Keratinocyte (primary cell): ENCODE data around the gene TOP2A. TPM values are rescaled to one million over a fixed set of nuclear protein-coding genes. Genes with fewer than 3 reads are reported as not detected.
A peak's percentile ranks its signal among the peaks of the same experiment; 100 is the strongest.

ENCODE experiments used
- DNase-seq: peaks from one replicate; pipeline ENCODE4 v3.0.0-alpha.2; 2011; ENCODE audit warnings: low read depth, missing footprints, low spot score
- FAIRE-seq: peaks from 2 replicates; lab custom pipeline; 2011; peaks lifted over from hg19 to GRCh38; lab: Jason Lieb, UNC
- H2AFZ ChIP-seq: 2 replicates; pipeline ENCODE4 v1.6.0; 2012; ENCODE audit warnings: low read length, control low read depth, inconsistent platforms; ENCODE audit not compliant: control insufficient read depth
- H3K27ac ChIP-seq: 2 replicates; pipeline ENCODE4 v1.5.1; 2011; ENCODE audit warnings: low read length; ENCODE audit not compliant: control insufficient read depth, insufficient read depth
- H3K27me3 ChIP-seq: 3 replicates; pipeline ENCODE4 v1.6.0; 2011; ENCODE audit warnings: low read length; ENCODE audit not compliant: control insufficient read depth, insufficient read depth; ENCODE audit errors: extremely low read depth
- H3K36me3 ChIP-seq, 2 experiments: 2 replicates in 1 of 2; 3 replicates in 1 of 2; pipeline ENCODE4 v1.5.1; 2011; ENCODE audit warnings: low read length in 2 of 2, mild to moderate bottlenecking in 1 of 2; ENCODE audit not compliant: control insufficient read depth in 2 of 2, insufficient read depth in 2 of 2; ENCODE audit errors: extremely low read depth in 1 of 2
- H3K4me1 ChIP-seq: 3 replicates; pipeline ENCODE4 v1.5.1; 2011; ENCODE audit warnings: low read length; ENCODE audit not compliant: control insufficient read depth, insufficient read depth; ENCODE audit errors: extremely low read depth
- H3K4me2 ChIP-seq: 3 replicates; pipeline ENCODE4 v1.6.0; 2011; ENCODE audit warnings: low read depth, low read length; ENCODE audit not compliant: control insufficient read depth, insufficient read depth; ENCODE audit errors: extremely low read depth
- H3K4me3 ChIP-seq, 3 experiments: fragments of 200-600 bp in 1 of 3; sonication (generic) in 1 of 3; 2 replicates in 2 of 3; 3 replicates in 1 of 3; pipeline ENCODE4 v1.5.1; 2011 to 2016; ENCODE audit warnings: low read length in 3 of 3, mild to moderate bottlenecking in 3 of 3, control low read depth in 2 of 3, inconsistent platforms in 1 of 3, low read depth in 1 of 3, mixed read lengths in 1 of 3, mixed run types in 1 of 3, moderate library complexity in 1 of 3; ENCODE audit not compliant: control insufficient read depth in 2 of 3, insufficient read depth in 2 of 3; ENCODE audit errors: extremely low read depth in 1 of 3
- H3K79me2 ChIP-seq: 2 replicates; pipeline ENCODE4 v1.6.0; 2012; ENCODE audit warnings: low read length; ENCODE audit not compliant: control insufficient read depth, insufficient read depth
- H3K9ac ChIP-seq: 3 replicates; pipeline ENCODE4 v1.6.0; 2011; ENCODE audit warnings: low read length; ENCODE audit not compliant: control insufficient read depth, insufficient read depth; ENCODE audit errors: extremely low read depth
- H3K9me1 ChIP-seq: 3 replicates; pipeline ENCODE4 v1.6.0; 2011; ENCODE audit warnings: low read length; ENCODE audit not compliant: control insufficient read depth, insufficient read depth; ENCODE audit errors: extremely low read depth
- H3K9me3 ChIP-seq: 2 replicates; pipeline ENCODE4 v1.5.1; 2012; ENCODE audit warnings: low read depth, low read length; ENCODE audit not compliant: control insufficient read depth
- H4K20me1 ChIP-seq: 3 replicates; pipeline ENCODE4 v1.6.0; 2011; ENCODE audit warnings: low read length; ENCODE audit not compliant: control insufficient read depth, insufficient read depth; ENCODE audit errors: extremely low read depth
- EZH2 ChIP-seq: IDR thresholded peaks from one replicate; pipeline ENCODE4 v1.6.1; 2012; ENCODE audit warnings: inconsistent platforms, mild to moderate bottlenecking, low read length, moderate library complexity
- dilution Hi-C: fragments of 300-500 bp; cut with MboI; formaldehyde crosslinking; loops from one replicate; pipeline ENCODE4 v1.7.0; 2020; ENCODE audit warnings: low sequenced_read_pairs; ENCODE audit not compliant: extremely low pct_ligation_motif_present
- polyA plus RNA-seq, 5 experiments: library from polyadenylated mRNA; depleted of rRNA in 3 of 5; stranded (reverse) in 3 of 5; stranded (forward) in 1 of 5; unstranded in 1 of 5; fragments of >200 nt; gene quantifications; 1 replicate in 1 of 5; 2 replicates in 3 of 5; 3 replicates in 1 of 5; pipeline versions ENCODE4 v1.2.1 to v1.2.3, GENCODE V29; 2011 to 2012; ENCODE audit warnings: missing spikeins in 2 of 5, low read depth in 1 of 5, low replicate concordance in 1 of 5
- TF ChIP-seq, protein P1 (sequence below), 3 experiments: IDR thresholded peaks in 1 of 3; conservative IDR thresholded peaks in 1 of 3; optimal IDR thresholded peaks in 1 of 3; 2 replicates in 2 of 3; 3 replicates in 1 of 3; pipeline versions ENCODE3 to v1.5.1; 2011; ENCODE audit warnings: low read length in 3 of 3, mild to moderate bottlenecking in 3 of 3, moderate library complexity in 2 of 3, control low read depth in 1 of 3, inconsistent platforms in 1 of 3; ENCODE audit not compliant: insufficient read depth in 2 of 3; ENCODE audit errors: extremely low read depth in 1 of 3

TOP2A gene
- polyA plus RNA-seq, 1 donor (not counting 4 experiments of a cell fraction or from before 2014, with no cell fraction given): 45.0 TPM

DNA sequence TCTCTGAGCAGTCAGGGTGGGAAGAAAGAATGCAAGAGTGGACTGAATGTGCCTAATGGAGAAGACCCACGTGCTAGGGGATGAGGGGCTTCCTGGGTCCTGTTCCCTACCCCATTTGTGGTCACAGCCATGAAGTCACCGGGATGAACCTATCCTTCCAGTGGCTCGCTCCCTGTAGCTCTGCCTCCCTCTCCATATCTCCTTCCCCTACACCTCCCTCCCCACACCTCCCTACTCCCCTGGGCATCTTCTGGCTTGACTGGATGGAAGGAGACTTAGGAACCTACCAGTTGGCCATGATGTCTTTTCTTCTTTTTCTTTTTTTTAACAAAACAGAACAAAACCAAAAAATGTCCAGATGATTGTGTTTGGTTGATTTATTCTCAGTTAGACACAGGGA lies 39.7 kb upstream of the TOP2A start:
- no peak overlapping the region for H3K27ac ChIP-seq
- no peak overlapping the region for H3K4me3 ChIP-seq
- peaks cover 7% of the 10 kb centered on the region for H3K27me3 ChIP-seq
- H3K9me3 ChIP-seq: no peaks in the 10 kb centered on the region
- H3K9ac ChIP-seq: no peak overlapping the region
- TF ChIP-seq, protein P1, sequence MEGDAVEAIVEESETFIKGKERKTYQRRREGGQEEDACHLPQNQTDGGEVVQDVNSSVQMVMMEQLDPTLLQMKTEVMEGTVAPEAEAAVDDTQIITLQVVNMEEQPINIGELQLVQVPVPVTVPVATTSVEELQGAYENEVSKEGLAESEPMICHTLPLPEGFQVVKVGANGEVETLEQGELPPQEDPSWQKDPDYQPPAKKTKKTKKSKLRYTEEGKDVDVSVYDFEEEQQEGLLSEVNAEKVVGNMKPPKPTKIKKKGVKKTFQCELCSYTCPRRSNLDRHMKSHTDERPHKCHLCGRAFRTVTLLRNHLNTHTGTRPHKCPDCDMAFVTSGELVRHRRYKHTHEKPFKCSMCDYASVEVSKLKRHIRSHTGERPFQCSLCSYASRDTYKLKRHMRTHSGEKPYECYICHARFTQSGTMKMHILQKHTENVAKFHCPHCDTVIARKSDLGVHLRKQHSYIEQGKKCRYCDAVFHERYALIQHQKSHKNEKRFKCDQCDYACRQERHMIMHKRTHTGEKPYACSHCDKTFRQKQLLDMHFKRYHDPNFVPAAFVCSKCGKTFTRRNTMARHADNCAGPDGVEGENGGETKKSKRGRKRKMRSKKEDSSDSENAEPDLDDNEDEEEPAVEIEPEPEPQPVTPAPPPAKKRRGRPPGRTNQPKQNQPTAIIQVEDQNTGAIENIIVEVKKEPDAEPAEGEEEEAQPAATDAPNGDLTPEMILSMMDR (optimal IDR thresholded peaks at IDR 0.05 in 1 of 3, IDR thresholded peaks at IDR 0.05 in 1 of 3, conservative IDR thresholded peaks at IDR 0.05 in 1 of 3; ENCODE audit: extremely low read depth in 1 of 3, insufficient read depth in 2 of 3, low read length in 3 of 3): no peak
- no peak for TF ChIP-seq EZH2
- H3K9me1 ChIP-seq: no peaks in the 10 kb centered on the region
- dilution Hi-C loops: no loop called here
- FAIRE-seq: no peak
- no peaks in the 10 kb centered on the region for H3K79me2 ChIP-seq
- DNase-seq: no peak
- H2AFZ ChIP-seq: no peak overlapping the region
- H3K4me1 ChIP-seq: peaks cover 35% of the 10 kb centered on the region
- H3K4me2 ChIP-seq: peak overlapping the region; percentile 54
- no peaks in the 10 kb centered on the region for H3K36me3 ChIP-seq
- H4K20me1 ChIP-seq: no peaks in the 10 kb centered on the region

DNA sequence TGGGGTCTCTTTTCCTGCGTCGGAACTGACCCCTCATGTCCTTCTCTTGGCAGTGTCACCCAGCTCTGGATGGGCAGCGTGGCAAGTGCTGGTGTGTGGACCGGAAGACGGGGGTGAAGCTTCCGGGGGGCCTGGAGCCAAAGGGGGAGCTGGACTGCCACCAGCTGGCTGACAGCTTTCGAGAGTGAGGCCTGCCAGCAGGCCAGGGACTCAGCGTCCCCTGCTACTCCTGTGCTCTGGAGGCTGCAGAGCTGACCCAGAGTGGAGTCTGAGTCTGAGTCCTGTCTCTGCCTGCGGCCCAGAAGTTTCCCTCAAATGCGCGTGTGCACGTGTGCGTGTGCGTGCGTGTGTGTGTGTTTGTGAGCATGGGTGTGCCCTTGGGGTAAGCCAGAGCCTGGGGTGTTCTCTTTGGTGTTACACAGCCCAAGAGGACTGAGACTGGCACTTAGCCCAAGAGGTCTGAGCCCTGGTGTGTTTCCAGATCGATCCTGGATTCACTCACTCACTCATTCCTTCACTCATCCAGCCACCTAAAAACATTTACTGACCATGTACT lies 38.8 kb upstream of the TOP2A start:
- TF ChIP-seq, protein P1 (optimal IDR thresholded peaks at IDR 0.05 in 1 of 3, IDR thresholded peaks at IDR 0.05 in 1 of 3, conservative IDR thresholded peaks at IDR 0.05 in 1 of 3; ENCODE audit: extremely low read depth in 1 of 3, insufficient read depth in 2 of 3, low read length in 3 of 3): no peak
- no peak for TF ChIP-seq EZH2
- no peaks in the 10 kb centered on the region for H3K9me1 ChIP-seq
- H3K4me1 ChIP-seq: peaks cover 35% of the 10 kb centered on the region
- dilution Hi-C loops: no loop called here
- no peaks in the 10 kb centered on the region for H3K79me2 ChIP-seq
- H3K27me3 ChIP-seq: peaks cover 9% of the 10 kb centered on the region
- H4K20me1 ChIP-seq: no peaks in the 10 kb centered on the region
- DNase-seq: no peak
- no peak for FAIRE-seq
- H3K36me3 ChIP-seq: no peaks in the 10 kb centered on the region
- H3K4me2 ChIP-seq: no peak overlapping the region
- H3K4me3 ChIP-seq: no peak overlapping the region
- no peak overlapping the region for H3K27ac ChIP-seq
- no peak overlapping the region for H3K9ac ChIP-seq
- H3K9me3 ChIP-seq: no peaks in the 10 kb centered on the region
- H2AFZ ChIP-seq: no peak overlapping the region
